C4-2B (cell line): ENCODE measurements around the gene TIMM50.

Source experiments
- ZFX ChIP-seq: fragments of 450-650 bp; IDR thresholded peaks from 2 replicates; pipeline ENCODE4 v1.6.1; 2017
- TF ChIP-seq, protein P1 (sequence below): fragments of 450-650 bp; conservative IDR thresholded peaks from 2 replicates; pipeline ENCODE4 v1.5.1; 2017; ENCODE audit warnings: mild to moderate bottlenecking

GRCh38 chr19:39436350-39436716 lies 44.3 kb upstream of the TIMM50 start:
- TF ChIP-seq, protein P1, sequence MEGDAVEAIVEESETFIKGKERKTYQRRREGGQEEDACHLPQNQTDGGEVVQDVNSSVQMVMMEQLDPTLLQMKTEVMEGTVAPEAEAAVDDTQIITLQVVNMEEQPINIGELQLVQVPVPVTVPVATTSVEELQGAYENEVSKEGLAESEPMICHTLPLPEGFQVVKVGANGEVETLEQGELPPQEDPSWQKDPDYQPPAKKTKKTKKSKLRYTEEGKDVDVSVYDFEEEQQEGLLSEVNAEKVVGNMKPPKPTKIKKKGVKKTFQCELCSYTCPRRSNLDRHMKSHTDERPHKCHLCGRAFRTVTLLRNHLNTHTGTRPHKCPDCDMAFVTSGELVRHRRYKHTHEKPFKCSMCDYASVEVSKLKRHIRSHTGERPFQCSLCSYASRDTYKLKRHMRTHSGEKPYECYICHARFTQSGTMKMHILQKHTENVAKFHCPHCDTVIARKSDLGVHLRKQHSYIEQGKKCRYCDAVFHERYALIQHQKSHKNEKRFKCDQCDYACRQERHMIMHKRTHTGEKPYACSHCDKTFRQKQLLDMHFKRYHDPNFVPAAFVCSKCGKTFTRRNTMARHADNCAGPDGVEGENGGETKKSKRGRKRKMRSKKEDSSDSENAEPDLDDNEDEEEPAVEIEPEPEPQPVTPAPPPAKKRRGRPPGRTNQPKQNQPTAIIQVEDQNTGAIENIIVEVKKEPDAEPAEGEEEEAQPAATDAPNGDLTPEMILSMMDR: no peak
- no peak for TF ChIP-seq ZFX
